GM10847 (cell line): Measurements from ENCODE around the gene SYT13.

Experiments used
- POLR2A ChIP-seq: IDR thresholded peaks from 2 replicates; pipeline ENCODE4 v1.6.1; 2011; ENCODE audit not compliant: insufficient read length; ENCODE audit errors: extremely low read depth

SYT13 gene

GRCh38 chr11:45209891-45210699, 76.0 kb downstream of the SYT13 start:
- no peak for TF ChIP-seq POLR2A

- TF ChIP-seq POLR2A = no peak
Observed at GRCh38 chr11:45209000-45209879, 76.9 kb downstream of the SYT13 start.

- no peak for TF ChIP-seq POLR2A
Observed at GRCh38 chr11:45208135-45208534, 78.0 kb downstream of the SYT13 start.

GRCh38 chr11:45205978-45206377, 80.2 kb downstream of the SYT13 start:
- TF ChIP-seq POLR2A = no peak

- TF ChIP-seq POLR2A = no peak
Observed at GRCh38 chr11:45204761-45205160, 81.4 kb downstream of the SYT13 start.

GRCh38 chr11:45193695-45194094, 92.4 kb downstream of the SYT13 start:
- no peak for TF ChIP-seq POLR2A
